HepG2 (cell line): ENCODE measurements around the gene TMEM100. TPM values are rescaled to one million over a fixed set of nuclear protein-coding genes. Genes with fewer than 3 reads are reported as not detected.

ENCODE experiments used
- ARID5B ChIP-seq: IDR thresholded peaks from 2 replicates; pipeline ENCODE4 v1.4.0; 2020; ENCODE audit warnings: mild to moderate bottlenecking, missing genetic modification reagents
- CENPBD1 ChIP-seq: sonication (generic); formaldehyde crosslinking; IDR thresholded peaks from 2 replicates; pipeline ENCODE4 v1.8.0; 2022; ENCODE audit warnings: missing genetic modification reagents, low read depth, mild to moderate bottlenecking, borderline replicate concordance
- FOXJ3 ChIP-seq: sonication (generic); formaldehyde crosslinking; IDR thresholded peaks from 2 replicates; pipeline ENCODE4 v1.4.0; 2020; ENCODE audit warnings: missing genetic modification reagents, mild to moderate bottlenecking, borderline replicate concordance
- HMG20B ChIP-seq: conservative IDR thresholded peaks from 2 replicates; pipeline ENCODE4 v1.6.1; 2016; ENCODE audit warnings: missing genetic modification reagents, missing compliant biosample characterization
- HOXA3 ChIP-seq: sonication (generic); formaldehyde crosslinking; IDR thresholded peaks from 2 replicates; pipeline ENCODE4 v1.5.0; 2020; ENCODE audit warnings: missing genetic modification reagents
- KDM5B ChIP-seq: sonication (generic); formaldehyde crosslinking; IDR thresholded peaks from 2 replicates; pipeline ENCODE4 v1.4.0; 2020; ENCODE audit warnings: missing genetic modification reagents, mild to moderate bottlenecking, borderline replicate concordance
- MED8 ChIP-seq: sonication (generic); formaldehyde crosslinking; IDR thresholded peaks from 2 replicates; pipeline ENCODE4 v1.8.1; 2023; ENCODE audit warnings: mild to moderate bottlenecking, missing genetic modification reagents; ENCODE audit not compliant: insufficient replicate concordance
- PBX2 ChIP-seq: IDR thresholded peaks from 2 replicates; pipeline ENCODE4 v1.6.1; 2016; ENCODE audit warnings: control low read depth
- PHF21A ChIP-seq: sonication (generic); formaldehyde crosslinking; IDR thresholded peaks from 2 replicates; pipeline ENCODE4 v1.5.0; 2020; ENCODE audit warnings: mild to moderate bottlenecking, missing genetic modification reagents
- RAD51 ChIP-seq: fragments of 450-650 bp; IDR thresholded peaks from 2 replicates; pipeline ENCODE4 v1.6.1; 2016; ENCODE audit warnings: borderline replicate concordance
- THAP7 ChIP-seq: sonication (generic); formaldehyde crosslinking; IDR thresholded peaks from 2 replicates; pipeline ENCODE4 v1.8.1; 2023; ENCODE audit warnings: mild to moderate bottlenecking, missing genetic modification reagents
- ZBTB7A ChIP-seq: sonication (generic); formaldehyde crosslinking; IDR thresholded peaks from 2 replicates; pipeline ENCODE4 v1.8.0; 2022; ENCODE audit warnings: mild to moderate bottlenecking, missing genetic modification reagents
- ZFP90 ChIP-seq: sonication (generic); formaldehyde crosslinking; IDR thresholded peaks from 2 replicates; pipeline ENCODE4 v1.8.0; 2022; ENCODE audit warnings: missing genetic modification reagents, mild to moderate bottlenecking, inconsistent platforms, borderline replicate concordance
- ZNF17 ChIP-seq: sonication (generic); formaldehyde crosslinking; IDR thresholded peaks from 2 replicates; pipeline ENCODE4 v1.5.0; 2020; ENCODE audit warnings: mild to moderate bottlenecking, missing genetic modification reagents
- ZNF331 ChIP-seq: sonication (generic); formaldehyde crosslinking; IDR thresholded peaks from 2 replicates; pipeline ENCODE4 v1.4.0; 2020; ENCODE audit warnings: missing genetic modification reagents
- ZNF614 ChIP-seq: IDR thresholded peaks from 2 replicates; pipeline ENCODE4 v1.6.1; 2018; ENCODE audit warnings: missing biosample characterization, missing genetic modification reagents, inconsistent platforms, borderline replicate concordance
- ZNF687 ChIP-seq: sonication (generic); formaldehyde crosslinking; IDR thresholded peaks from 2 replicates; pipeline ENCODE4 v1.5.1; 2020; ENCODE audit warnings: mild to moderate bottlenecking, missing genetic modification reagents, moderate library complexity
- ZNF839 ChIP-seq: sonication (generic); formaldehyde crosslinking; IDR thresholded peaks from 2 replicates; pipeline ENCODE4 v1.4.0; 2020; ENCODE audit warnings: missing genetic modification reagents, mild to moderate bottlenecking, borderline replicate concordance
- polyA plus RNA-seq, 8 experiments: library from polyadenylated mRNA; depleted of rRNA in 3 of 8; stranded (reverse) in 7 of 8; unstranded in 1 of 8; fragments of >200 nt; fragmentation: Illumina TruSeq in 4 of 8; extraction: Trizol in 4 of 8; gene quantifications; 2 replicates each; pipeline versions ENCODE4 v1.2.1 to v1.2.3, GENCODE V29; 2011 to 2016; ENCODE audit warnings: low read depth in 4 of 8, missing spikeins in 1 of 8, mixed read lengths in 1 of 8; ENCODE audit not compliant: insufficient read depth in 1 of 8
- total RNA-seq, 5 experiments: library from RNA; depleted of rRNA; stranded (reverse); fragments of >200 nt; fragmentation: Illumina TruSeq; extraction: Trizol; gene quantifications; 2 replicates each; pipeline ENCODE4 v1.2.3, GENCODE V29; 2016; ENCODE audit warnings: low read depth in 1 of 5

TMEM100 gene
- total and polyA plus RNA-seq, 2 of the 13 experiments (the other 11 are each of a cell fraction or from before 2014, with no cell fraction given) = not detected

- TF ChIP-seq ARID5B (peak; percentile 84), PBX2 (CRISPR knock-in tag) (no peak), HMG20B (CRISPR knock-in tag) (0 out of 2 replicates have a peak, but pooled peaks have one; percentile 37), ZNF331 (CRISPR knock-in tag) (peak; percentile 83), RAD51 (no peak), ZNF17 (CRISPR knock-in tag) (no peak), KDM5B (CRISPR knock-in tag) (peak; percentile 90; the same call in 1 of the 2 replicates), THAP7 (CRISPR knock-in tag) (0 out of 2 replicates have a peak, but pooled peaks have one; percentile 67), PHF21A (CRISPR knock-in tag) (peak; percentile 90), FOXJ3 (CRISPR knock-in tag) (peak; percentile 68; the same call in 1 of the 2 replicates), ZNF687 (CRISPR knock-in tag) (peak; percentile 96), ZNF839 (CRISPR knock-in tag) (peak; percentile 98; the same call in 1 of the 2 replicates), CENPBD1 (CRISPR knock-in tag) (no peak), HOXA3 (CRISPR knock-in tag) (peak; percentile 63), ZBTB7A (CRISPR knock-in tag) (0 out of 2 replicates have a peak, but pooled peaks have one; percentile 28), ZFP90 (CRISPR knock-in tag) (peak; percentile 71; the same call in 1 of the 2 replicates), ZNF614 (peak; percentile 88), MED8 (CRISPR knock-in tag) (no peak)
Measured at GRCh38 chr17:55750750-55751657, 28.3 kb upstream of the TMEM100 start, which contains the start of gene PCTP (continued).
